DND-41 (cell line): Measurements from ENCODE around the gene SLAMF9.

Source experiments
- ATAC-seq: fragments of 200-7000 bp; cut with Tn5 transposase; 3 replicates; pipeline ENCODE4 v1.9.1; 2021; ENCODE audit warnings: low read depth; ENCODE audit not compliant: insufficient read depth
- DNase-seq: peaks from one replicate; pipeline ENCODE4 v3.0.0-alpha.2; 2020
- H2AFZ ChIP-seq: 2 replicates; pipeline ENCODE4 v1.6.0; 2012; ENCODE audit warnings: low read depth, low read length
- H3K27ac ChIP-seq: 2 replicates; pipeline ENCODE4 v1.5.1; 2012; ENCODE audit warnings: low read length, inconsistent platforms
- H3K27me3 ChIP-seq: fragments of 200-600 bp; sonication (generic); 2 replicates; pipeline ENCODE4 v1.6.0; 2012; ENCODE audit warnings: low read length, mild to moderate bottlenecking, inconsistent platforms; ENCODE audit not compliant: insufficient read depth, poor library complexity
- H3K36me3 ChIP-seq: 2 replicates; pipeline ENCODE4 v1.5.1; 2012; ENCODE audit warnings: low read length, inconsistent platforms; ENCODE audit not compliant: insufficient read depth
- H3K4me1 ChIP-seq: 2 replicates; pipeline ENCODE4 v1.5.1; 2012; ENCODE audit warnings: mild to moderate bottlenecking, low read length; ENCODE audit not compliant: insufficient read depth
- H3K4me2 ChIP-seq: 2 replicates; pipeline ENCODE4 v1.6.0; 2012; ENCODE audit warnings: mild to moderate bottlenecking, moderate library complexity, low read length, inconsistent platforms; ENCODE audit not compliant: insufficient read depth
- H3K4me3 ChIP-seq, 2 experiments: fragments of 200-600 bp in 1 of 2; shearing (Covaris generic) in 1 of 2; 2 replicates each; pipeline ENCODE4 v1.5.1; 2012 to 2016; ENCODE audit warnings: inconsistent platforms in 2 of 2, low read length in 2 of 2, mild to moderate bottlenecking in 2 of 2, low read depth in 1 of 2, moderate library complexity in 1 of 2
- H3K79me2 ChIP-seq: 2 replicates; pipeline ENCODE4 v1.6.0; 2012; ENCODE audit warnings: low read length, inconsistent platforms; ENCODE audit not compliant: insufficient read depth
- H3K9ac ChIP-seq: 2 replicates; pipeline ENCODE4 v1.6.0; 2012; ENCODE audit warnings: low read depth, mild to moderate bottlenecking, inconsistent platforms, low read length, moderate library complexity
- H3K9me3 ChIP-seq: 2 replicates; pipeline ENCODE4 v1.5.1; 2012; ENCODE audit warnings: low read length, moderate library complexity, mild to moderate bottlenecking, inconsistent platforms; ENCODE audit not compliant: insufficient read depth, severe bottlenecking
- H4K20me1 ChIP-seq: 2 replicates; pipeline ENCODE4 v1.6.0; 2012; ENCODE audit warnings: low read length; ENCODE audit not compliant: insufficient read depth
- EZH2 ChIP-seq: IDR thresholded peaks from 3 replicates; pipeline ENCODE4 v1.6.1; 2012; ENCODE audit warnings: borderline replicate concordance, low read depth, mild to moderate bottlenecking, moderate library complexity, low read length, inconsistent platforms; ENCODE audit not compliant: severe bottlenecking
- TF ChIP-seq, protein P1 (sequence below): IDR thresholded peaks from 2 replicates; pipeline ENCODE4 v1.5.1; 2012; ENCODE audit warnings: borderline replicate concordance, low read length, moderate library complexity, mild to moderate bottlenecking; ENCODE audit not compliant: poor library complexity, severe bottlenecking; ENCODE audit errors: extremely low read depth

SLAMF9 gene

DNA sequence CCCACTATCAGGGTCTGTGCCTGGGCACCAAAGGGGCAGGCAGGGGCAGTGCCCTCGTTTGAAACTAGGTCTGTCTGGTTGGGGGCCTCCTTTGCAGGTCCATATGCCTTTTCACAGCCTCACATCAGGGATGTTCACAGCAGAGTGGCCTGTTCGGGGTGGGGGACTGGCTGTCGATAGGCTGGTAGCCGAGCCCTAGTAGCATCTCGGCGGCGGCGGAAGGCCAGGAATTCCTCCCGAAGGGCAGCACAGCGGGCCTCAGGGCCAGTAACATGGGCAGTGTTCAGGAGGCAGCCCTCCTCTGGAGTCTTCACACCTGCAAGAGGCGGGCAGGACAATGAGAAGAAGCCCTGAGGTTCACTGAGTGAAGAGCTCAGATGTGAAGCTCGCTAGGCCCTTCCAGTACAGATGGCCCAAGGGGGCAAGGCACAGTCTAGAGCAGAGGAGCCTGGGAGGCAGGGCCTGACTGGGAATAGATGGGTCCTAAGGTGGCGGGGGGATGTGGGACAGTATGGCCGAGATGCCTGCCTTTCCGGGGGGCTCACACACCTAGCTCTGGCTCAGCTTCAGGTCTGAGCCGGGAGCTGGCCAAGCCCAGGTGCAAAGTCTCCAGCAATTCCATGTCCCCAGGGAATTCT lies 26.7 kb downstream of the SLAMF9 start:
- DNase-seq (no peak), ATAC-seq (no peak)
- Histone ChIP-seq H3K9ac (no peak overlapping the region), H2AFZ (no peak overlapping the region), H3K4me1 (peaks cover 40% of the 10 kb centered on the region), H3K4me3 (no peak overlapping the region), H3K27me3 (peaks cover 3% of the 10 kb centered on the region), H3K36me3 (no peaks in the 10 kb centered on the region), H3K4me2 (no peak overlapping the region), H3K79me2 (peaks cover 28% of the 10 kb centered on the region), H3K27ac (no peak overlapping the region), H3K9me3 (no peaks in the 10 kb centered on the region), H4K20me1 (peaks cover 20% of the 10 kb centered on the region)
- TF ChIP-seq, protein P1, sequence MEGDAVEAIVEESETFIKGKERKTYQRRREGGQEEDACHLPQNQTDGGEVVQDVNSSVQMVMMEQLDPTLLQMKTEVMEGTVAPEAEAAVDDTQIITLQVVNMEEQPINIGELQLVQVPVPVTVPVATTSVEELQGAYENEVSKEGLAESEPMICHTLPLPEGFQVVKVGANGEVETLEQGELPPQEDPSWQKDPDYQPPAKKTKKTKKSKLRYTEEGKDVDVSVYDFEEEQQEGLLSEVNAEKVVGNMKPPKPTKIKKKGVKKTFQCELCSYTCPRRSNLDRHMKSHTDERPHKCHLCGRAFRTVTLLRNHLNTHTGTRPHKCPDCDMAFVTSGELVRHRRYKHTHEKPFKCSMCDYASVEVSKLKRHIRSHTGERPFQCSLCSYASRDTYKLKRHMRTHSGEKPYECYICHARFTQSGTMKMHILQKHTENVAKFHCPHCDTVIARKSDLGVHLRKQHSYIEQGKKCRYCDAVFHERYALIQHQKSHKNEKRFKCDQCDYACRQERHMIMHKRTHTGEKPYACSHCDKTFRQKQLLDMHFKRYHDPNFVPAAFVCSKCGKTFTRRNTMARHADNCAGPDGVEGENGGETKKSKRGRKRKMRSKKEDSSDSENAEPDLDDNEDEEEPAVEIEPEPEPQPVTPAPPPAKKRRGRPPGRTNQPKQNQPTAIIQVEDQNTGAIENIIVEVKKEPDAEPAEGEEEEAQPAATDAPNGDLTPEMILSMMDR = no peak
- TF ChIP-seq EZH2 = no peak

DNA sequence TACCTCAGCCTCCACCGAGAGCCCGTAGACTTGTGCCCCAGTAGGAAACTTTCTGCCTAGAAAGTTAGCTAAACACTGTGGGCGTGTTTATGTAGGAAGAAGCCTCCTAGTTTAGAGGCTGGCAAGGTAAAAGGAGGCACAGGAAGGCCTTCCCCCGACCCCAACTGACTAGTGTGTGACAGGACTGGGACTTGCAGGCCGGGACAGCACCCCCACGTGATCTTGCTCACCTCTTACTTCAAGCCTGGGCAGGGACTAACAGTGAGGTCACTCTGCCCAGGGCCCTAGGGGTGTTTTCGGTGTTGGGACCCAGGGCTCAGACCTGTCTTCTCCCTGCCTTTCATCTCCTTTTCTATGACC lies 28.3 kb downstream of the SLAMF9 start:
- Histone ChIP-seq H3K4me2 (peak overlapping the region; percentile 88), H3K4me3 (peak overlapping the region; percentile 28 to 77; a peak in 3 of 4 replicates), H3K27ac (peak overlapping the region; percentile 9; the same call in 1 of the 2 replicates), H3K4me1 (peaks cover 51% of the 10 kb centered on the region), H3K79me2 (peaks cover 44% of the 10 kb centered on the region), H3K36me3 (peaks cover 2% of the 10 kb centered on the region; the same call in 1 of the 2 replicates), H3K27me3 (peaks cover under 1% of the 10 kb centered on the region), H2AFZ (peak overlapping the region; percentile 76), H4K20me1 (peaks cover 36% of the 10 kb centered on the region), H3K9me3 (no peaks in the 10 kb centered on the region), H3K9ac (peak overlapping the region; percentile 74)
- TF ChIP-seq EZH2 = no peak
- TF ChIP-seq, protein P1 = no peak
- ATAC-seq (no peak; the same call in 2 of the 3 replicates), DNase-seq (no peak)

DNA sequence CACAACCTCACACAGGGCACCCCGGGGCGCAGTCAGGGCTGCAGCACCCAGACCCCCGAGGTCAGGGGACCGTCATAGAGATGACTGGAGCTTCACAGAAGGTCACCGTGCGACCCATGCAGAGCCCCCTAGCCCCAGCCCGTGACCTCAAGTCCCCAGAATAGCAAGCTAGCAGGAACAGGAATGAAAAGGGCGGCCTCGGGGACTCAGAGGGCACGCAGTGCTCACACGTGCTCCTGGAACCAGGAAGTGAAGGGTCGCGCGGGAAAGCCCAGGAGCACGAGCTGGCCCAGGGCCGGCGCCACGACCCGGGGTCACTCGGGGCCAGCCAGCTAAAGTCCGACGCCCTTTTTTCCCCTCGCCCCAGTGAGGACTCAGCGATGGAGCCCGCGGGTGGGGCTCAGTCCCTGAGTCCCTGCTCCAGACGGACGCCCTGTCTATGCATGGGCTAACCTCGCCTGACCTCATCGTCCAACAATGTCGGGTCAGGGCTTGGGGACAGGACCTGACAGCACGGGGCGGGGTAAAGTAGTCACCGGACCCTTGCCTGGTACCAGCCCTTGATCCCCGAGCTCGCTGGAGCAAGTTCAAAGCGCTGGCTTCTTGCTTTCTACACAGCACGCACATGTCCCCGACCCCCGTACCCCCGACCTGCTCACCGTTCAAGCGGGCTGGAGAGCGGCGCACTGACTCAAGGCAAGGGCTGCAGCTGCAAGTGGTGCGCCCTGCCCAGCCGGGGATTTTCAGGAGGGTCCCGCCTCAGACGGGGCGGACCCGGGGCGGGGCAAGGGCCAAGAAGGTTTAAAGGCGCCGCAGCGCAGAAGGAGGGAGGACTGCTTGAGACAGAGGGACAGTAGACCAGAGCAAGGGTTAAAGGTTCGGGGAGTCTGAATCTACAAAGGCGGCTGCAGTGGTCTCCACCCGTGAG lies 29.0 kb downstream of the SLAMF9 start, which contains the start of gene TAGLN2:
Gene TAGLN2, minus strand, starts transcription at position 717 of the 928 bp plus-strand sequence. CDS start 4,998 bp downstream, outside the sequence.
- Histone ChIP-seq H3K27me3 (no peaks in the 10 kb centered on the region), H3K9ac (peak within 1 kb of the TSS; percentile 74), H3K36me3 (peaks cover 8% of the 10 kb centered on the region), H3K4me1 (peaks cover 51% of the 10 kb centered on the region), H3K79me2 (peaks cover 46% of the 10 kb centered on the region), H3K27ac (peak within 1 kb of the TSS; percentile 68), H3K9me3 (no peaks in the 10 kb centered on the region), H2AFZ (peak within 1 kb of the TSS; percentile 76), H4K20me1 (peaks cover 43% of the 10 kb centered on the region), H3K4me2 (peak within 1 kb of the TSS; percentile 88), H3K4me3 (peak within 1 kb of the TSS; percentile 28 to 77)
- DNase-seq (peak; percentile 88), ATAC-seq (peak; percentile 85)
- no peak for TF ChIP-seq EZH2
- TF ChIP-seq, protein P1 = no peak
